Gastroesophageal sphincter (tissue), 4 donors: ENCODE results near the gene DNAAF8. TPM values are rescaled to one million over a fixed set of nuclear protein-coding genes. Genes with fewer than 3 reads are reported as not detected.

ENCODE experiments used
- ATAC-seq: fragments of 150-250 bp; one replicate; pipeline ENCODE4 v1.9.1; 2016; ENCODE audit warnings: mild to moderate bottlenecking, moderate library complexity
- H3K27ac ChIP-seq, 4 donors: fragments of 200-600 bp; sonication (generic) in 3 of 4; 1 replicate in 3 of 4; 2 replicates in 1 of 4; pipeline ENCODE4 v1.5.1; 2016 to 2019
- H3K27me3 ChIP-seq: fragments of 200-600 bp; sonication (generic); one replicate; pipeline ENCODE4 v1.5.1; 2019
- H3K36me3 ChIP-seq, 2 donors: fragments of 200-600 bp; sonication (generic); one replicate each; pipeline ENCODE4 v1.5.1; 2019; ENCODE audit warnings: control low read depth in 1 of 2
- H3K4me1 ChIP-seq, 3 donors: fragments of 200-600 bp; sonication (generic); 1 replicate in 2 of 3; 2 replicates in 1 of 3; pipeline ENCODE4 v1.5.1; 2016 to 2019; ENCODE audit warnings: control low read depth in 2 of 3
- H3K4me3 ChIP-seq, 2 donors: fragments of 200-600 bp; sonication (generic); one replicate each; pipeline ENCODE4 v1.5.1; 2019; ENCODE audit warnings: mild to moderate bottlenecking in 1 of 2, moderate library complexity in 1 of 2
- H3K9me3 ChIP-seq, 3 donors: fragments of 200-600 bp; sonication (generic); one replicate each; pipeline ENCODE4 v1.5.1; 2017 to 2019; ENCODE audit warnings: control low read depth in 2 of 3
- EP300 ChIP-seq: sonication (generic); formaldehyde crosslinking; IDR thresholded peaks from one replicate; pipeline ENCODE4 v1.6.1; 2017; ENCODE audit warnings: antibody characterized with exemption, mild to moderate bottlenecking
- POLR2A ChIP-seq, 2 donors: fragments of 450-650 bp; IDR thresholded peaks; one replicate each; pipeline ENCODE4 v1.6.1; 2017; ENCODE audit warnings: antibody characterized with exemption in 2 of 2, mild to moderate bottlenecking in 2 of 2, moderate library complexity in 1 of 2
- POLR2AphosphoS5 ChIP-seq: sonication (generic); formaldehyde crosslinking; IDR thresholded peaks from one replicate; pipeline ENCODE4 v1.6.1; 2017; ENCODE audit warnings: antibody characterized with exemption
- WGBS, 2 donors: methylation state at CpG; one replicate each; pipeline ENCODE4 v1.1.5; 2018; ENCODE audit warnings: low coverage in 1 of 2; 5-methylcytosine and 5-hydroxymethylcytosine counted together
- total RNA-seq, 4 donors: library from RNA; depleted of rRNA; stranded (reverse); fragments of >200 nt; gene quantifications; one replicate each; pipeline ENCODE4 v1.1.0, GENCODE V29; 2016
- TF ChIP-seq, protein P1 (sequence below), 4 experiments: fragments of 200-600 bp in 2 of 4; fragments of 450-650 bp in 2 of 4; sonication (generic) in 1 of 4; IDR thresholded peaks; one replicate each; pipeline ENCODE4 v1.5.1; 2017 to 2019; ENCODE audit warnings: antibody characterized with exemption in 4 of 4, mild to moderate bottlenecking in 2 of 4, moderate library complexity in 2 of 4

The DNAAF8 gene
- total RNA-seq, 4 donors from 2014 or later, result 0.54 to 0.89 (median 0.65) TPM

GRCh38 chr16:4723071-4723767, 11.1 kb upstream of the DNAAF8 start:
- no peak overlapping the region for H3K27ac ChIP-seq
- H3K27me3 ChIP-seq, result no peaks in the 10 kb centered on the region
- H3K4me1 ChIP-seq, result no peaks in the 10 kb centered on the region
- TF ChIP-seq, protein P1, sequence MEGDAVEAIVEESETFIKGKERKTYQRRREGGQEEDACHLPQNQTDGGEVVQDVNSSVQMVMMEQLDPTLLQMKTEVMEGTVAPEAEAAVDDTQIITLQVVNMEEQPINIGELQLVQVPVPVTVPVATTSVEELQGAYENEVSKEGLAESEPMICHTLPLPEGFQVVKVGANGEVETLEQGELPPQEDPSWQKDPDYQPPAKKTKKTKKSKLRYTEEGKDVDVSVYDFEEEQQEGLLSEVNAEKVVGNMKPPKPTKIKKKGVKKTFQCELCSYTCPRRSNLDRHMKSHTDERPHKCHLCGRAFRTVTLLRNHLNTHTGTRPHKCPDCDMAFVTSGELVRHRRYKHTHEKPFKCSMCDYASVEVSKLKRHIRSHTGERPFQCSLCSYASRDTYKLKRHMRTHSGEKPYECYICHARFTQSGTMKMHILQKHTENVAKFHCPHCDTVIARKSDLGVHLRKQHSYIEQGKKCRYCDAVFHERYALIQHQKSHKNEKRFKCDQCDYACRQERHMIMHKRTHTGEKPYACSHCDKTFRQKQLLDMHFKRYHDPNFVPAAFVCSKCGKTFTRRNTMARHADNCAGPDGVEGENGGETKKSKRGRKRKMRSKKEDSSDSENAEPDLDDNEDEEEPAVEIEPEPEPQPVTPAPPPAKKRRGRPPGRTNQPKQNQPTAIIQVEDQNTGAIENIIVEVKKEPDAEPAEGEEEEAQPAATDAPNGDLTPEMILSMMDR (IDR thresholded peaks at IDR 0.05), result no peak
- TF ChIP-seq POLR2A (IDR thresholded peaks at IDR 0.05) (no peak), POLR2AphosphoS5 (no peak)
- H3K4me3 ChIP-seq, result no peak overlapping the region
- WGBS, 2 donors, result 86 to 98% methylated on average over 12 to 14 of the region's 14 CpGs
- ATAC-seq, result no peak
- H3K9me3 ChIP-seq, result no peaks in the 10 kb centered on the region
- peaks cover 0 to 85% of the 10 kb centered on the region in 2 donors for H3K36me3 ChIP-seq

DNA sequence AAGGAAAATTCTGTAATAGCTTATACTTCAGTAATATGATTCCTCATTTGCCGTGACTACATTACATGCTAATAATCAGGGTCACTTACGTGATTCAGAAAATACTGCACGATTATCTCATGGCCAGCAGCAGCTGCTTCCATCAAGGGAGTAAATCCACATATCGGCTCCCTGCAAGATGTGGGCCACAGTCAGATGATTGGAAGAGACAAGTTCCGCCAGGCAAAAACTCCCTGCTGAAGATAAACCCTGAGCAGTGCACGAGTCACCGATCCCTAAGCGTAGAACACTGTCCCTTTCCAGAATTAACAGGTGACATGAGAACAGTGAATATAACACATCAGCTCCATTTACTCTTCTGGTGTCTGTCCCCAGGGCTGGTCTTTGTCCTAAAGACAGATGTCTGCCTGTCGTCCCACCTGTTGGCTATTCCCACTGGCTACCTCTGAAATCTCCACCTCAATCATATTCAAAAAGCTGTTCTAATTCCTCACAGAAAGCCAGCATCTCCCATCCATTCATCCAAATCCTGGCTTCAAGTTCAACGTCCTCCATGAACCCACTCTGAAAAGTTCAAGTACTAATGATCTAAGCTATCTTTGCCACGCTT, 9.6 kb upstream of the DNAAF8 start:
- Histone ChIP-seq H3K9me3 (no peaks in the 10 kb centered on the region), H3K4me3 (no peak overlapping the region), H3K36me3 (peaks cover 0 to 85% of the 10 kb centered on the region in 2 donors), H3K4me1 (no peaks in the 10 kb centered on the region), H3K27me3 (no peaks in the 10 kb centered on the region), H3K27ac (no peak overlapping the region)
- 84 to 88% methylated on average over 10 to 11 of the region's 11 CpGs for WGBS, 2 donors
- ATAC-seq, result no peak
- TF ChIP-seq, protein P1 (IDR thresholded peaks at IDR 0.05), result no peak
- TF ChIP-seq POLR2AphosphoS5 (no peak), EP300 (no peak), POLR2A (IDR thresholded peaks at IDR 0.05) (no peak)

- H3K27ac ChIP-seq, result no peak overlapping the region
- no CpG with 5 or more reads among the region's 18 CpGs for WGBS, 2 donors
- no peaks in the 10 kb centered on the region for H3K27me3 ChIP-seq
- H3K9me3 ChIP-seq, result no peaks in the 10 kb centered on the region
- H3K4me3 ChIP-seq, result no peak overlapping the region
- TF ChIP-seq, protein P1 (IDR thresholded peaks at IDR 0.05), result no peak
- TF ChIP-seq EP300 (no peak), POLR2A (IDR thresholded peaks at IDR 0.05) (no peak), POLR2AphosphoS5 (no peak)
- ATAC-seq, result no peak
- no peaks in the 10 kb centered on the region for H3K4me1 ChIP-seq
- H3K36me3 ChIP-seq, result peaks cover 0 to 99% of the 10 kb centered on the region in 2 donors
Observed at GRCh38 chr16:4726616-4727015, 7.7 kb upstream of the DNAAF8 start.

DNA sequence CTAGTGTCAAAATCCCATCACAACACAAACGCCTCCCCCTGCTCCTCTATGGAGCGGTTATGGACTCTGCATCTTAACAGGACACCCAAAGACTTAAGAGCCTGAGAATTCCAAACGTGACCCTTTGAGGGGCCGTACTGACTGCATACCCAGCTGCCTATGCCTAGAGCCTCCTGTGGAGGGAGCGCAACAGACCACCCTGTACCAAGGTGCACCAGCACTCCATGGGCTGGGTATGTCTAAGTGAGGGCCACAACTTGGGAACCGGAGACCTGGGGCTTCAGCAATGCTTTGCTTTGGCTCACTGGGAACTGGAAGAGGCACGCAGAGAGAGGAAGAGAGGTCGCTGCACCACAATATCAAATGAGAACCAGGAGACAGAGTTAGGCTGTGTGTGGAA, 5.7 kb upstream of the DNAAF8 start:
- 100% methylated on average over 2 to 3 of the region's 8 CpGs for WGBS, 2 donors
- no peak for ATAC-seq
- no peak overlapping the region for H3K4me3 ChIP-seq
- peaks cover 0 to 20% (median 0%) of the 10 kb centered on the region in 3 donors for H3K4me1 ChIP-seq
- H3K27ac ChIP-seq, result no peak overlapping the region
- peaks cover 0 to 82% of the 10 kb centered on the region in 2 donors for H3K36me3 ChIP-seq
- no peaks in the 10 kb centered on the region for H3K9me3 ChIP-seq
- H3K27me3 ChIP-seq, result no peaks in the 10 kb centered on the region
- TF ChIP-seq EP300 (no peak), POLR2A (IDR thresholded peaks at IDR 0.05) (no peak), POLR2AphosphoS5 (no peak)
- TF ChIP-seq, protein P1 (IDR thresholded peaks at IDR 0.05), result no peak

DNA sequence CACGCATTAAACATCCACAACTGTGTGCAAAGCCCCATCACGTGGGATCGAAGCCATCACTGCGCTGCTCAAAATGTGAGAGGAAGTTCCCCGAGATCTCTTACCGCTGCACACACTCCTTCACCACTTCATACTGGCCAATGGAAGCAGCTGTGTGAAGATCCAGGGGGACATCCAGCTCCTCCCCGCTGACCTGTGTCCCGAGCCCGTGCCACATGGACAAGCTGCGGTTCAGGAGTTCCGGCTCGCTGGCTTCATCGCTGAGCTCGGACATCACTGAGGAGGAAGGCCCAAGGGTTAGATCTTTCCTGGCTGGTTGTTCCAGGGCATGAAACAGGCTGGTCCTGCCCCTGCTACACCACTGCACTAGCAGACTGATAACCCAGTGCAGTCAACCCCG, 4.5 kb upstream of the DNAAF8 start:
- H3K27ac ChIP-seq, result no peak overlapping the region
- H3K27me3 ChIP-seq, result no peaks in the 10 kb centered on the region
- peaks cover 0 to 70% of the 10 kb centered on the region in 2 donors for H3K36me3 ChIP-seq
- ATAC-seq, result no peak
- WGBS, 2 donors, result 92 to 94% methylated on average over 10 to 11 of the region's 15 CpGs
- no peaks in the 10 kb centered on the region for H3K9me3 ChIP-seq
- no peak overlapping the region for H3K4me3 ChIP-seq
- TF ChIP-seq POLR2AphosphoS5 (no peak), EP300 (no peak), POLR2A (IDR thresholded peaks at IDR 0.05) (no peak)
- TF ChIP-seq, protein P1 (IDR thresholded peaks at IDR 0.05), result no peak
- peaks cover 0 to 22% (median 0%) of the 10 kb centered on the region in 3 donors for H3K4me1 ChIP-seq
